ENCODE measurements around the gene RASSF8.
A peak's percentile ranks its signal among the peaks of the same experiment; 100 is the strongest.

The RASSF8 gene

DNA sequence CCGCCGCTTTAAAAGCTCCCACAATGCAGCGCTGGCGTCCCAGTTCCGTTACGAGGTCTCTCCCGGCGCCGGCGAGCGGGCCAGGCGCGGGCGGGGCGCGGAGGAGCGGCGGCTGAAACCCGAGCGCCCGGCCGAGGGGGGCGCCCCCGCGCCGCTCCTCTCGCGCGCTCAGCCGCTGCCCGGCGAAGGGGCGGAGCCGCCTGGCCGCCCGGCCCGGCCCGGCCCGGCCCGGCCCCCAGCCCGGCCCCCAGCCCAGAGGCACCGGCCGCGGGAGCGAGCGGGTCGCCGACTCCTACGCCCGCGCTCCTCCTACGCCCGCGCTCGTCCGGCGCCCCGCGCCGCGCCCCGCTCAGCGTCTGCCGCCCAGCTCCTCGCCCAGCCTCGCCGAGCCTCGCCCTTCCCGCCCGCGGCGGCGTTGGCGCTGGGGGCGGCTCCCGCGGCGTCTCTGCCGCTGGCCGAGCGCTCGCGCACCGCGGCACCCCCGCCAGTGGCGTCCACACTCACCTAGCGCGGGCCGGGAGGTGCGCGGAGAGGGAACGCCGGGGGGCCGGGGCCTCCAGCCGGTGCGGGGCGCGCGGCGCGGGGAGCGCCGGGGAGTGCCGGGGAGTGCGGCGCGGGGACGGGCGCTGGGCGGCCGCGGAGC lies at the start of gene RASSF8:
Gene RASSF8, plus strand, starts transcription at position 255 of the 643 bp plus-strand sequence. CDS start 96,662 bp downstream, outside the sequence.
- ATAC-seq, result peak; percentile 21 to 42

DNA sequence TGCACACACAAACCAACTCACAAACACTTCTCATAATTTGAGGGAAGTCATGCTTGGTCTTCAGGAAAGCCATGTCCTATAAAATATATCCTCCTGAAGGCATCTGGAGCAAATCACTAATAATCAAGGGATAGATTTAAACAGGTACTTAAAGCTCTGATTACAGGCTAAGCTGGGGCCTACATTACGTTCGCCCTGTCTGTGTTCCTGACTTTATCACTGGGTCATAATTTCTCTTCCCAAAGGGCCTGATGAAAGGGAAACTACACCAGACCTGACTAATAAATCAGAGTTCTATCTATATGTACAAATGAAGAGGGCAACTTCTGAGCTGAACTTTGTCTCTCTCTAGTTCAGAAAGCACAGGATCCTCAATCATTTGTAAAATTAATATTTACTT lies 43.9 kb upstream of the RASSF8 start:
- no peak for ATAC-seq

- ATAC-seq, result no peak
Observed at GRCh38 chr12:25924491-25925001, 33.9 kb upstream of the RASSF8 start.

DNA sequence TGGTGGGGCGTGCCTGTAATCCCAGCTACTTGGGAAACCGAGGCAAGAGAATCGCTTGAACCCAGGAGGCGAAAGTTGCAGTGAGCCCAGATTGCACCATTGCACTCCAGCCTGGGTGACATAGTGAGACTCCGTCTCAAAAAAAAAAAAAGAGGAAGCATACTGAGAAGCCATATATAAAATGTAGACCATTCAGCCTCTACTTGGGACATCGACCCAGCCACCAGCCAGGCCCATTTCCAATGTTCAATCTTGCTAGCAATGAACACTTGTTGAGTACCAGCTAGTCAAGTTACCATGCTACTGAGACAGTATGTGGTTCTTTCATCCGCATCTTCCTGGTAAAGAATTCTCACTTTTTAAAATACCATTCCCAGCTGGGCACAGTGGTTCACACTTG lies 33.4 kb upstream of the RASSF8 start:
- no peak for ATAC-seq

DNA sequence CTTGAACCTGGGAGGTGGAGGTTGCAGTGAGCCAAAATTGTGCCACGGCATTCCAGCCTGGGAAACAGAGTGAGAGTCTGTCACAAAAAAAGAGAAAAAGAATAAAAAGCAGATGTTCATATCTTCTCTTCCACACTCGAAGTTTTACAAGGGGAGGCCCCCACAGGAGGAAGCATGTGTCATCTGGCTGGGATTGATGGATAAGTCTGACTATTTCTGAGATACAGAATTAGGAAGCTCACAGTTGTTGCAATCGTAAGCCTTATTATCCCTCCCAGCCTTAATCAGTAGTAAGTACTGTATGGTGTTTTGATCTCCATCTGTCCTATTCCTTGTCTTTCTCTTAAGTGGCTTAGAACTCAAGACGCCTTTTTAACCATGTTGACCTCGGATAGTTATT lies 31.9 kb upstream of the RASSF8 start:
- no peak for ATAC-seq

DNA sequence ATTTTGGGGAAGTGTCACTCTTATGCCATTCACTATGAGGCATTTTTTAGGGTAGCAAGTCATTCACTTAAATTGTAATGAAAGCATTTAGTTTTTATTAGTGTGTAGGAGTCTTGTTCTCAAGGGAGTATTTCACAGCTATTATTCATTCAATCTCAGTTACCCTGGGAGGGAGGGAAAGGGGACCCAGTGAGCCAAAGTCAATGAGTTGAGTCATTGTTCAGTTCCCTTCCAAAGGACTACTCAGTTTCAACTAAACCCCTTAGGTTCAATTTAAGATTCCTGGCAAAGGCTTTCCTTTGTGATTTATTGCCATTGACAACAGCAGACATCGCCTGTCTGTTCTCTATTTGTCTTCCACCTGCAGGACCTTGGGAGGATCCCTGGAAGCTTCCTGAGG lies 29.3 kb upstream of the RASSF8 start:
- no peak for ATAC-seq

DNA sequence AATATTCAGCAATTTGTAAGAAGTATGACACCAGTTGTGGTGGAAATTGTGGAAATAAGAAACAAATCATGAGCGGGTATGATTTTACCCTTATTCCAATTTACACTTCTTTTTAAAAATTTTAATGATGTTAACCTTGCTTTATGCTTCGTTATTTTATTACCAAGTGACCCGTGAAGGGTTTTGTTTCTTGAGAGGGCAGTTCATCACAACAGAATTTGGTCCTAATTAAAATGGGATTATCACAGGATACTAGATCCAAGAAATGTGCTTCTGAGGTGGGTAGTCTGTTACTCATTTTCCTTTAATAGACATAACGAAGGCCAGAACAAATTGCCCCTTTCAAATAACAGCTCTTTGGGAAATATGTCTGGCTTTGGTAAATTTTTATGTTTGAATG lies 25.5 kb upstream of the RASSF8 start:
- ATAC-seq, result no peak

GRCh38 chr12:25934456-25934855 lies 24.0 kb upstream of the RASSF8 start:
- ATAC-seq, result no peak

DNA sequence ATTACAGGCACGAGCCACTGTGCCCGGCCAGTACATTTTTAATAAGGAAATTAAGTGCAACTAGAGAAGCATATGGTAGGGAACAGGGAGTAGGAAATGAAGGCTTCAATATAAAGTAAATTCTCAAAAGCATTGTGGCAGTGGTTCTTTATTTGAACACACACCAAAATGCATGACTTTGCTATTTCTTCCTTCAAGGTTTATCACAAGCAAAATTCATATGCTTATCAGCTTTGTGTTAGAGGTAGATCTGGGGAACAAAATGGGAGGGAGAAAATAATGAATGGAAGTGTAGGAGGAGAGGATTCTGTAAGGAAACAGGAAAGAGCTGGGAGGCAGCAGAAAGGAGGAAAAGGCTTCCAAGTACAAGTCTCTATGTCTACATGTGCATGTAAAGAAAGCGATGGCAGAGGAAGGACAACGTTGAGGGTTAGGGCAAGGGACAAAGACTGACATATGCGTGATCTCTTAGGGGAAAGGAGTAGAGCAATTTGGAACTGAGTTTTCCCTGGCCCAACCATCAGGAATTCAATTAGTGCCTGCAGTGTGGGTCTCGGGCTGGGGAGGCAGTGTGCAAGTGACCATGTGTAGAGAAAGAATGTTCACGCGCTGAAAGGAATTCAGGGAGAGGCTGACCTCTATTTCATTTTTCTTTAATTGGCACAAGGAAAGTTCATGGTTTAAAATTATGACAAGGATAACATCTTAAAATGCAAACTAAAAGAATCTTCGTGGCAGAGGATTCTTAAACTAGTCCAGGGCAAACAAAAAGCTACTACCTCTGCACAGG lies 22.9 kb upstream of the RASSF8 start:
- no peak for ATAC-seq

GRCh38 chr12:25937096-25937495 lies 21.4 kb upstream of the RASSF8 start:
- no peak for ATAC-seq

DNA sequence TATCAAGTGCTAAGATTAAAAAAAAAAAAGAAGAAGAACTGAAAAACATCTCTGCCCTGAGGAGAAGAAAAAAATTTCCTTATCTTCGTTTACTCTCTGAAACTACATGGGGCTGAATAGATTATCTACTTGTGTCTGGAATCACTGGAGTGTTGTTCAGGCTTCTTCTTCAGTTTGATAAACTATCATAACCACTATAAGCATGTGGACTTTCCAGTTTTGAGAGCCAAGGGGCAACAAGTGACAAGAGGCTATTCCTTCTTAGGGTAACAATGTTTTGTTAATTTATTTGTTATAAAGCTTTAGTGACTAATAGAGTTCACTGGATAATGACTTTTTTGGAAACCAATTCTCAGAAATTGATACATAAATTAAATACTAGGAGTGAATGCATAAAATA lies 19.9 kb upstream of the RASSF8 start:
- no peak for ATAC-seq

DNA sequence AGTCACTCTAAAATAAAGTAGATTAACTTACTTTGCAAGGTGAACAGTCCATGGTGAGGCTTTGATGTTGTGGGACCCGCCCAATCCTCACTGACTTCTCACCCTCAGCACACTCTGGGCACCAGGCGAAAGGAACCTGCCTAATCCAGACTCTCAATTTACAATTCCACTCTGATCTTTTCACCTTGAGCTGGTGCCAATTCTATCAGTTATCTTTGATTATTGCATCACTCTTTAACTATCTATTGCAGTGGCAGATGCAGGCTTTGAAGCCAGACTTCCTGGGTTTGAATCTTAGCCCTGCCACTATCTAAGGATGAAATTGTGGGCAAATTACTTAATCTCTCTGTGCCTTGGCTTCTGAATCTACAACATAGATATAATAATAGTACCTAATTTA lies 18.9 kb upstream of the RASSF8 start:
- ATAC-seq, result no peak

DNA sequence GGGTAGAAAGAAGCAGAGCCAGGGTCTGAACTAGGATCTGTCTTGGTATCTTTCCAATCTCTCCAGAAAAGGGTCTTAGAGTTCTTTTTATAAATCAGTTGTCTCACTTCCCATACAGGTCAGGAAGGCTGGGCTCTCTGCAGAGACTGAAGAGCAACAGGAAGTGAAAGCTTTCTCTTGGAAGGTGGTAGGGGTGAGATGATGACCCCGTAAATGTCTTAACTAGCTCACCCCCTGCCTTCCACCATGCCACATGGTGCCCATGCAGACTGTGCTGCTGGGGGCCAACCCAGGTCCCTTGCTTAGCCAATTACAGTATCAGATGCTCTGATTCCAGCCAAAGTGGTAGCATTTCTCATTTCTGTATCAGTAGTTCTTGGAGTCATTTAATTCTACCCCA lies 17.6 kb upstream of the RASSF8 start:
- no peak for ATAC-seq

DNA sequence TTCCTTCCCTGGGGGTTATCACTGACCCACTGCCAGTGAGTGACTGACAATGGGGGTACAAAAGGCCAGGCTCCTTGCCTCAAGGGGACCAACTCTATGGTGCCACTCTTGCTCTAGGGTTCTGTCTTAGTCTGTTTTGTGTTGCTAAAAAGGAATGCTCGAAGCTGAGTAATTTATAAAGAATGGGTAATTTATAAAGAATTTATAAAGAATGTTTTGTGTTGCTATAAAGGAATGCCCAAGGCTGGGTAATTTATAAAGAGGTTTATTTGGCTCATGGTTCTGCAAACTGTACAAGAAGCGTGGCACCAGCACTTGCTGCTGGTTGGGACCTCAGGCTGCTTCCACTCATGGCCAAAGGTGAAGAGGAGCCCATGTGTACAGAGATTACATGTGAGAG lies 15.8 kb upstream of the RASSF8 start:
- no peak for ATAC-seq

- ATAC-seq, result no peak
Observed at GRCh38 chr12:25943940-25944339, 14.5 kb upstream of the RASSF8 start.

- ATAC-seq, result no peak
Observed at GRCh38 chr12:25949343-25949742, 9.1 kb upstream of the RASSF8 start.

GRCh38 chr12:25950329-25951115 lies 8.0 kb upstream of the RASSF8 start:
- no peak for ATAC-seq

- no peak for ATAC-seq
Observed at GRCh38 chr12:25957793-25958427, 572 bp upstream of the RASSF8 start.

GRCh38 chr12:25959071-25959961 lies 834 bp downstream of the RASSF8 start:
- ATAC-seq, result peak; percentile 17 to 25

DNA sequence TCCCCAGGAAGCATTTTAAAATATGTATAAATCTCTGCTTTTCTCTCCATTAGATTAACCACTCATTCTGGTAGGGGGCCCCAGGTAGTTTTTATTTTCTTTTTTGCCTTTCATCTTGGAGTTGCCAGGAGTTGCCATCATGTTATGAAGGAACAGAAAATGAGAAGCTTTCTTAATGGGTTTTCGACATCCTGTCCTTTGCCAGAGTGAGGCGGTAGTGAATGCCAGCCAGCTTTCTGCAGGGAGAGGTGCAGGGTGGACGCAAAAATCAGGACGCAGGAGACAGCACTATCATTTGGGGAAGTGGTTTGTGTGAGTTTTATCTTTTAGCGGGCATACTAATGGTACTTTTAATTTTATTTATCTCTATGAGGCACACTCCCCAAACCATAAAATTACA lies 1.7 kb downstream of the RASSF8 start:
- ATAC-seq, result no peak

- ATAC-seq, result no peak
Observed at GRCh38 chr12:25960961-25961360, 2.5 kb downstream of the RASSF8 start.

Data from activated CD4-positive, CD25-positive, alpha-beta regulatory T cell treated with anti-CD3 and anti-CD28 coated beads, Interleukin-2, amount 50 U/mL, for 24 hours (primary cell).